Neural crest cell (in vitro differentiated cells): ENCODE results near the gene HOXC11. TPM values are rescaled to one million over a fixed set of nuclear protein-coding genes. Genes with fewer than 3 reads are reported as not detected.

Experiments
- DNase-seq: peaks from one replicate; pipeline ENCODE4 v3.0.0; 2021; ENCODE audit warnings: low read depth, mixed read lengths, low spot score
- H3K27ac Mint-ChIP-seq: one replicate; pipeline ENCODE4 v1.8.0; 2021; ENCODE audit warnings: mild to moderate bottlenecking, mixed read lengths; ENCODE audit not compliant: unreplicated experiment
- H3K27me3 Mint-ChIP-seq: 2 replicates; pipeline ENCODE4 v1.8.0; 2021; ENCODE audit warnings: low read depth, mild to moderate bottlenecking, mixed read lengths
- H3K36me3 Mint-ChIP-seq: 2 replicates; pipeline ENCODE4 v1.8.0; 2021; ENCODE audit warnings: low read depth, mild to moderate bottlenecking, mixed read lengths
- H3K4me1 Mint-ChIP-seq: 2 replicates; pipeline ENCODE4 v1.8.0; 2021; ENCODE audit warnings: mixed read lengths
- H3K4me3 Mint-ChIP-seq: one replicate; pipeline ENCODE4 v1.8.0; 2021; ENCODE audit warnings: mild to moderate bottlenecking, mixed read lengths
- H3K9me3 Mint-ChIP-seq: 2 replicates; pipeline ENCODE4 v1.8.0; 2021; ENCODE audit warnings: mixed read lengths
- total RNA-seq: library from RNA; stranded (reverse); gene quantifications from 2 replicates; pipeline ENCODE4 v1.2.1, GENCODE V29; 2021
- TF ChIP-seq, protein P1 (sequence below): fragments of 200-600 bp; sonication (generic); conservative IDR thresholded peaks from 2 replicates; pipeline ENCODE4 v1.5.0; 2021; ENCODE audit warnings: antibody characterized with exemption, mild to moderate bottlenecking

HOXC11 gene
- total RNA-seq, 1 donor from 2014 or later = not detected

DNA sequence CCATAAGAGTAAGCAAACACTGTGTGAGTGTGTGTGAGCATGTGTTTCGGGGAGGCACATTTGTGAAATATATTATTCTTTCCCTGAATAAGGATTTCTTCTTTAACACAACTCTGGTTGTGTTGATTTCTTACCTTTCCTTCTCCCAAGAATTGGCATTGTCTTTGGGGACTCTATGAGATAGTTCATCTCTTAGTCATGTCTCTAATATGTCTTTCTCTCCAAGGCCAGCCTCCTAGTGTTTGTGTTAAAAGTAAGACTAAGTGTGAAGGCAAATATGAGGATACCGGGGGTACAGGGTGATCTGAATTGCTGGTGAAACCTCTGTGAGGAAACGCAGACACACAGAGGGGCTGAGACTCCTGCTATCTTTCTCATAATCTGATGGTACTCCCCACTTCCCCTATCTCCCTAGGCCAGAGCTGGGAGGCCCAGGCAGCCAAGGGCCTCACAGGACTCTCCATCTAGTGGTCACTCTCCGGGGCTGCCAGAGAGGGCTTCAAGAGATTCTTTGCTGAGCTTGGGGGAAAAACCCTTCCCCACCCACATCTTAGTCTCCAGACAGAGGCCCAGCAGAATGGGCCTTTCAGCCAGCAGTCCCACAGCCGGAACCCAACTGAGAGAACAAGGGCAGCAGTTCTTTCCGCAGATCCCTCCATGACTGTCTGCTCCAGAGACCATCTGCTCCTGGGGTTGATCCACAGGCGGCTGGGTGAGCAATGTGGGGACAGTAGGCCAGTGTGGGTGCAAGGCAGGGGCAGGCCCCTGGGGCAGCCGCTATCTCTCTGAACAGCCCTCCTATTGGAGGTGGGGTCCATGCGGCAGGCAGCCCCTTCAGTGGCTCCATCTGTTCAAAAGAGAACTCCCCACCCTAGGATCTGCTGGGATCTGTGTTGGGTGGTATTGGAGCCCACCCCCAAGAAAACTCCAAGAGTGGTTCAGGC is 24.0 kb upstream of the HOXC11 start:
- H3K27ac Mint-ChIP-seq = no peak overlapping the region
- H3K4me1 Mint-ChIP-seq = no peaks in the 10 kb centered on the region
- no peaks in the 10 kb centered on the region for H3K9me3 Mint-ChIP-seq
- peaks cover 4% of the 10 kb centered on the region for H3K36me3 Mint-ChIP-seq
- no peak overlapping the region for H3K4me3 Mint-ChIP-seq
- TF ChIP-seq, protein P1, sequence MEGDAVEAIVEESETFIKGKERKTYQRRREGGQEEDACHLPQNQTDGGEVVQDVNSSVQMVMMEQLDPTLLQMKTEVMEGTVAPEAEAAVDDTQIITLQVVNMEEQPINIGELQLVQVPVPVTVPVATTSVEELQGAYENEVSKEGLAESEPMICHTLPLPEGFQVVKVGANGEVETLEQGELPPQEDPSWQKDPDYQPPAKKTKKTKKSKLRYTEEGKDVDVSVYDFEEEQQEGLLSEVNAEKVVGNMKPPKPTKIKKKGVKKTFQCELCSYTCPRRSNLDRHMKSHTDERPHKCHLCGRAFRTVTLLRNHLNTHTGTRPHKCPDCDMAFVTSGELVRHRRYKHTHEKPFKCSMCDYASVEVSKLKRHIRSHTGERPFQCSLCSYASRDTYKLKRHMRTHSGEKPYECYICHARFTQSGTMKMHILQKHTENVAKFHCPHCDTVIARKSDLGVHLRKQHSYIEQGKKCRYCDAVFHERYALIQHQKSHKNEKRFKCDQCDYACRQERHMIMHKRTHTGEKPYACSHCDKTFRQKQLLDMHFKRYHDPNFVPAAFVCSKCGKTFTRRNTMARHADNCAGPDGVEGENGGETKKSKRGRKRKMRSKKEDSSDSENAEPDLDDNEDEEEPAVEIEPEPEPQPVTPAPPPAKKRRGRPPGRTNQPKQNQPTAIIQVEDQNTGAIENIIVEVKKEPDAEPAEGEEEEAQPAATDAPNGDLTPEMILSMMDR = no peak
- H3K27me3 Mint-ChIP-seq = peaks cover 100% of the 10 kb centered on the region
- DNase-seq = no peak

DNA sequence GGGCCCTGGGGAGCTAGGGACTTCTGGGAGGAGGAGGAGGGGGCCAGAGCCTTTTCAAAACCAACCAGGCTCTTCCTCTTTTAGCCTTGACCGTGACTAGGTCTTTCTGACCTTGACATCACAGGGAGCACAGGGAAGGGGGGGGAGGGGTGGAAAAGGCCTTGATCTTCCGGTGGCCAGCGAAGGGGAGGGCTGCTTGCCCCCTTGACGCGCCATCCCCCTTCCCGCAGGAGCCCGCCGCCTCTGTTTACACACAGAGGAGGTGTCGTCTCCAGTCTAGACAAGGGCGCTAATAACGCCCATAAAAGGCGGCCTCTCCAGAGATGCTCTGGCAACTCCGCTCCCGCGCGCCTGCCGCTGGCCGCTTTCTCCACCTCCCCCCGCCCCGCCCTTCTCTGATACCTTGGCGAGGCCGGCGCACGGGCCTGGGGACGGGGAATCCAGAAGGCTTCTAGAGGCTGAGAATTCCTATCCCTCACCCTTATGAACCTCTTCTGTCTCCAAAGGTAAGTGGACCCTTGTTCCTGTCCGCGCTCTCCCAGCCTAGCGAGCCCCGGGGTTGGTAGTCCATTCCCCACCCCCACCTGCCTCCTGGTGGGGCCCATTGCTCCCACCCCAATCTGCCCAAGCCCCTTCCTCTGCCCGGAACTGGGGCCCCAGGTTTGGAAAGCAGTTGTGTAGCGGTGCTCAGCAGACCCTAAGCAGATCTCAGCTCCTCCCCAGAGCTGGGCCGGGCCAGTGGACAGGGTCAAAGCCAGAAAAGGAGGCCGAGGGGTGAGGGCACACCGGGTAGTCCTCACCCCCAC is 23.1 kb upstream of the HOXC11 start:
- Mint-ChIP-seq H3K27me3 (peaks cover 100% of the 10 kb centered on the region), H3K9me3 (no peaks in the 10 kb centered on the region), H3K36me3 (peaks cover 4% of the 10 kb centered on the region), H3K4me1 (no peaks in the 10 kb centered on the region), H3K27ac (no peak overlapping the region), H3K4me3 (no peak overlapping the region)
- no peak for DNase-seq
- TF ChIP-seq, protein P1 = no peak

DNA sequence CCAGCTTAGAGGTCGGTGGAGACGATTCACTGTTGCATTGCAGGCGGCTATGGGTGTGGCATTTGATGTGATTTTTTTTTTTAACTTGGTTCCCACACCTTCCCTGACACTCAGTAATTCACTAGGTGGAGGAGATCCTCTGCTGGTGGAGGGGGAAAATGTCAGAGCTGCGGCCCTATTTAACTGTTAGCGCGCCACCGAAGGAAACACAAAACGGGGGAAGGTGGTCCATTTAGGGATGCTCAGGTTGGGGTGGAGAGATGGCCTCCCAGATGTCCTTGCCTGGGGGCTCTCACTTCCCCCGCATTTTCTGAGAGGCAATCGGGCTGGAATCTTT is 22.5 kb upstream of the HOXC11 start:
- DNase-seq = no peak
- Mint-ChIP-seq H3K27me3 (peaks cover 99% of the 10 kb centered on the region), H3K27ac (no peak overlapping the region), H3K9me3 (no peaks in the 10 kb centered on the region), H3K4me1 (no peaks in the 10 kb centered on the region), H3K36me3 (peaks cover 4% of the 10 kb centered on the region), H3K4me3 (no peak overlapping the region)
- TF ChIP-seq, protein P1 = no peak

DNA sequence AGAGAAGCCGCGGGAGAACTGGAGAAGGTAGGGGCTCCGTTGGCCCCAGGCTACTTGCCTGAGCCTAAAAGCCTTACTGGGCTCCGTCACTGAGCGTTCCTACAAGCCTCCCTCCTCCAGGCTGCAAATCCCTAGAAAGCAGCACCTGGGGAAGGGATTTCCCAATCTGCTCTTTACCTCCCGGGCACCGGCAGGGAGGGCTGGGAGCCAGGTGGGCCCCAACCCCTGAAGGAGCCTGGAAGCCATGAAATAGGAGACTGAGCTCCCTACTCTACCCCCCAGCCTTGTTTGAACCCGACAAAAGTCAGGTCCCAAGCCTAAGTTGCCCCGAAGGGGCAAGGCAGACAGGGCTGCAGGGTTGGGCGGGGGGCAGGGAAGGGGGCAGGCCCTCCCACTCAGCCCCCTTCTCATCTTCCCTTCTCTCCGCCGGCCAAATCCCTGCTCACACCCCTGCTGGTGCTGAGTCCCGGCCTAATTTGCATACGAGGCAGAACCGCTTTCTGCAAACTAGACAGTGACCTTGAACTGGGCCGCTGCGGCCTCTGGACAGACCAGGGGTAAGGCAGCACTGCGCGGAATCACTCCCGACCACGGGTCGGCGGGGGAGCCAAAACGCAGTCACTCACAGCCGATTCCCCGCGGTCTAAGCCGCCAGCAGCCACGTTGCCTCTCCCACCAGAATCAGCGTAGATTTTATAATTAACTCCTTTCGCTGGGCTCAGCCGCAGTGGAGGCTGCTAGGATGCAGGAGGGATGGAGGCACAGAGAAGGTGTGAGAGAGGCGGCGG is 21.9 kb upstream of the HOXC11 start:
- Mint-ChIP-seq H3K27me3 (peaks cover 99% of the 10 kb centered on the region), H3K4me3 (no peak overlapping the region), H3K27ac (no peak overlapping the region), H3K9me3 (no peaks in the 10 kb centered on the region), H3K36me3 (peaks cover 4% of the 10 kb centered on the region), H3K4me1 (no peaks in the 10 kb centered on the region)
- no peak for DNase-seq
- TF ChIP-seq, protein P1 = no peak
